ENCODE data around the gene ENPP6.
"Not testable (repeated sequence)": the region's sequence is repeated elsewhere in the genome, so short reads cannot be mapped to it uniquely, and the experiment has no call there.

The ENPP6 gene

GRCh38 chr4:184061582-184061981 lies 156.1 kb downstream of the ENPP6 start:
- Mint-ChIP-seq H3K4me3 (no peak overlapping the region), H3K27me3 (no peaks in the 10 kb centered on the region), H3K36me3 (ENCODE audit: low read depth) (no peaks in the 10 kb centered on the region), H3K27ac (no peak overlapping the region), H3K4me1 (ENCODE audit: low read depth) (no peaks in the 10 kb centered on the region), H3K9me3 (no peaks in the 10 kb centered on the region)

GRCh38 chr4:184059099-184059498 lies 158.6 kb downstream of the ENPP6 start:
- no peaks in the 10 kb centered on the region for H3K4me1 Mint-ChIP-seq (ENCODE audit: low read depth)
- no peaks in the 10 kb centered on the region for H3K9me3 Mint-ChIP-seq
- no peaks in the 10 kb centered on the region for H3K36me3 Mint-ChIP-seq (ENCODE audit: low read depth)
- no peak overlapping the region for H3K4me3 Mint-ChIP-seq
- H3K27me3 Mint-ChIP-seq = no peaks in the 10 kb centered on the region
- no peak overlapping the region for H3K27ac Mint-ChIP-seq

- Mint-ChIP-seq H3K36me3 (ENCODE audit: low read depth) (no peaks in the 10 kb centered on the region), H3K4me3 (no peak overlapping the region), H3K27ac (no peak overlapping the region), H3K4me1 (ENCODE audit: low read depth) (no peaks in the 10 kb centered on the region), H3K27me3 (no peaks in the 10 kb centered on the region), H3K9me3 (no peaks in the 10 kb centered on the region)
Observed at GRCh38 chr4:184058026-184058425, 159.6 kb downstream of the ENPP6 start.

- H3K27ac Mint-ChIP-seq = no peak overlapping the region
- no peaks in the 10 kb centered on the region for H3K9me3 Mint-ChIP-seq
Observed at GRCh38 chr4:184056877-184057276, 160.8 kb downstream of the ENPP6 start.

GRCh38 chr4:184053434-184053833 lies 164.2 kb downstream of the ENPP6 start:
- Mint-ChIP-seq H3K4me1 (ENCODE audit: low read depth) (no peaks in the 10 kb centered on the region), H3K36me3 (ENCODE audit: low read depth) (no peaks in the 10 kb centered on the region), H3K9me3 (no peaks in the 10 kb centered on the region), H3K27ac (no peak overlapping the region), H3K27me3 (peaks cover 8% of the 10 kb centered on the region), H3K4me3 (no peak overlapping the region)

More at GRCh38 chr4:184056877-184057276, 160.8 kb downstream of the ENPP6 start:
- H3K36me3 Mint-ChIP-seq (ENCODE audit: low read depth) = no peaks in the 10 kb centered on the region
- no peaks in the 10 kb centered on the region for H3K27me3 Mint-ChIP-seq
- no peaks in the 10 kb centered on the region for H3K4me1 Mint-ChIP-seq (ENCODE audit: low read depth)
- H3K4me3 Mint-ChIP-seq = no peak overlapping the region

GRCh38 chr4:184052616-184053015 lies 165.1 kb downstream of the ENPP6 start:
- Mint-ChIP-seq H3K4me1 (ENCODE audit: low read depth) (no peaks in the 10 kb centered on the region), H3K9me3 (peaks cover 4% of the 10 kb centered on the region), H3K4me3 (no peak overlapping the region), H3K27me3 (peaks cover 15% of the 10 kb centered on the region), H3K27ac (no peak overlapping the region), H3K36me3 (ENCODE audit: low read depth) (no peaks in the 10 kb centered on the region)

GRCh38 chr4:184051262-184051661 lies 166.4 kb downstream of the ENPP6 start:
- H3K9me3 Mint-ChIP-seq = peaks cover 16% of the 10 kb centered on the region
- not testable (repeated sequence) for H3K4me3 Mint-ChIP-seq; H3K36me3 Mint-ChIP-seq (ENCODE audit: low read depth); H3K4me1 Mint-ChIP-seq (ENCODE audit: low read depth); H3K27ac Mint-ChIP-seq
- H3K27me3 Mint-ChIP-seq = peaks cover 26% of the 10 kb centered on the region

- no peak overlapping the region for H3K27ac Mint-ChIP-seq
- H3K4me1 Mint-ChIP-seq (ENCODE audit: low read depth) = no peaks in the 10 kb centered on the region
- H3K36me3 Mint-ChIP-seq (ENCODE audit: low read depth) = no peaks in the 10 kb centered on the region
- peaks cover 24% of the 10 kb centered on the region for H3K9me3 Mint-ChIP-seq
- H3K27me3 Mint-ChIP-seq = peaks cover 51% of the 10 kb centered on the region
- no peak overlapping the region for H3K4me3 Mint-ChIP-seq
Observed at GRCh38 chr4:184046148-184046547, 171.5 kb downstream of the ENPP6 start.

- H3K4me3 Mint-ChIP-seq = no peak overlapping the region
- no peak overlapping the region for H3K27ac Mint-ChIP-seq
- H3K9me3 Mint-ChIP-seq = peaks cover 7% of the 10 kb centered on the region
- peaks cover 8% of the 10 kb centered on the region for H3K4me1 Mint-ChIP-seq (ENCODE audit: low read depth)
- no peaks in the 10 kb centered on the region for H3K36me3 Mint-ChIP-seq (ENCODE audit: low read depth)
- peaks cover 50% of the 10 kb centered on the region for H3K27me3 Mint-ChIP-seq
Observed at GRCh38 chr4:184041156-184041555, 176.5 kb downstream of the ENPP6 start.

- Mint-ChIP-seq H3K9me3 (no peaks in the 10 kb centered on the region), H3K36me3 (ENCODE audit: low read depth) (no peaks in the 10 kb centered on the region), H3K4me3 (peak overlapping the region; percentile 50), H3K27me3 (peaks cover 42% of the 10 kb centered on the region), H3K4me1 (ENCODE audit: low read depth) (peaks cover 8% of the 10 kb centered on the region), H3K27ac (no peak overlapping the region)
Observed at GRCh38 chr4:184039963-184040383, 177.7 kb downstream of the ENPP6 start.
